Measurements from ENCODE around the gene VSIR. TPM values are rescaled to one million over a fixed set of nuclear protein-coding genes. Genes with fewer than 3 reads are reported as not detected.

The VSIR gene
- total RNA-seq, 1 experiment from 2014 or later, result 1.6 TPM

GRCh38 chr10:71782221-71782916 is 9.0 kb upstream of the VSIR start:
- no peak for DNase-seq (ENCODE audit: low read depth)

- DNase-seq (ENCODE audit: low read depth), result no peak
Measured at GRCh38 chr10:71780719-71781118, 7.4 kb upstream of the VSIR start.

GRCh38 chr10:71780156-71780555 is 6.8 kb upstream of the VSIR start:
- DNase-seq (ENCODE audit: low read depth), result no peak

GRCh38 chr10:71779641-71780040 is 6.3 kb upstream of the VSIR start:
- DNase-seq (ENCODE audit: low read depth), result no peak

DNA sequence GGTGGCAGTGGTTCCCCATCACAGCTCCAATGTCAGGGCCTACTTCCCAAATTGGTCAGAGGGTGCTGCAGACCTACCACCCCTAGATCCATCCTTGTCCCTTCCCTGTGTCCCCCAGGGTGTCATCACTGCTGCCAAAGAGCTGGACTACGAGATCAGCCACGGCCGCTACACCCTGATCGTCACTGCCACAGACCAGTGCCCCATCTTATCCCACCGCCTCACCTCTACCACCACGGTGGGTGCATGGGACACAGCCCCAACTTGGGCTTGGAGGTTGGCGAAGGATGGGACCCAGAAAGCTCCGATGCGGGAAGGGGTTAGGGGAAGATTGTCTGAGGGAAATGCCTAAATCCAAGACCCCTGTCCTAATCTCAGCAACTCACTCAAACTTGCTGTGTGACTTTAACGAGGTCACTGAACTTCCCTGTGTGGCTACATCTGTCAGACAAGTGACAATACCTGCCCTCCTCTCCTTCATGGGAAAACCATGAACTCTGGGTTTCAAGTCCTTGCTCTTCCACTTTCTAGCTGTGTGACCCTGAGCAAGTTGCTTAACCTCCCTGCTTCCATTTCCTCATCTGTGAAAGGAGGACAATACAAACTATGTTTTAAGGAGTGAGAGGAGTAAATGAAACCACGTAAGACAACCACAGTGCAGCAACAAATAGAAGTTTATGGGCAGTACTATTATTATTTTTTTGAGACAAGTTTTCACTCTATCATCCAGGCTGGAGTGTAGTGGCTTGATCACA is 4.9 kb upstream of the VSIR start:
- no peak for DNase-seq (ENCODE audit: low read depth)

- DNase-seq (ENCODE audit: low read depth), result no peak
Measured at GRCh38 chr10:71777213-71777985, 4.1 kb upstream of the VSIR start.

GRCh38 chr10:71776481-71776925 is 3.2 kb upstream of the VSIR start:
- DNase-seq (ENCODE audit: low read depth), result no peak

- DNase-seq (ENCODE audit: low read depth), result no peak
Measured at GRCh38 chr10:71774916-71775702, 1.8 kb upstream of the VSIR start.

GRCh38 chr10:71772832-71773220 is 494 bp downstream of the VSIR start:
- DNase-seq (ENCODE audit: low read depth), result no peak

DNA sequence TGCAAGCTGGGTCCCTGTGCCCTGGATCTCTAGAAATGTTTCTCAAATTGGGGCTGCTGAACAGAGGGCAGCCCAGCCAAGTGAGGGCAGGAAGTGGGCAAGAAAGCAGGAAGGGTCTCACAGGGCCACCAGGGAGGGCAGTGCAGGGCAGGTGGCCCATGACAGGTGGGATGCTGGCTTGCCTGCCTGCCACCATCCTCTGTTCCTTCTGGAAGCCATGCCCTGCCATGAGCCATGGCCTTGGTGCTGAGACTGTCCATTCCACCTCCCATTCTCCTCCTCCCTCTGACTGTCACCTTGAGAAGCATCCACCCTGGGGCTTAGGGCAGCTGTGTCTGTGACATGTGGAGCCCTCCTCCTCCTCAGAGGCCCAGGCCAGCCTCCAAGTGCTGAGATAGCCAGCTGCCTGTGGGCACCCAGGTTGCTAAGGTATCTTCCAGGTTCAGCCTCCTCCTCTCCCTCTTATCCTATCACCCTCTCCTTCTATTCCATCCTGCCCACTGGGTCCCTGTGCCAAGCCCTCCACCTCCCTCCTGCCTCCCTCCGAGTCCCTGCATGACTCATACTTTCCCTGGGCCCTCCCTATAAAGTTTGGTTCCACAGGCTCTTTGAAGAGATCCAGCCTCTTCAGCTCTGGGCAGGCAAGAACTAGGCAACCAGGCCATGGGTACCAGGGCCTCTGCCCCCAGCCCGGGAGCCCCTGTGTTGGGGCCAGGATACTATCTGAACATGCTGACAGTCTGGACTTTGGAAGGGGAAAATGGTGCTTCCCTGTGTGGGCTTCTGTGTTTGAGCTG is 1.3 kb downstream of the VSIR start:
- DNase-seq (ENCODE audit: low read depth), result peak; percentile 70

- DNase-seq (ENCODE audit: low read depth), result no peak
Measured at GRCh38 chr10:71771204-71771603, 2.1 kb downstream of the VSIR start.

DNA sequence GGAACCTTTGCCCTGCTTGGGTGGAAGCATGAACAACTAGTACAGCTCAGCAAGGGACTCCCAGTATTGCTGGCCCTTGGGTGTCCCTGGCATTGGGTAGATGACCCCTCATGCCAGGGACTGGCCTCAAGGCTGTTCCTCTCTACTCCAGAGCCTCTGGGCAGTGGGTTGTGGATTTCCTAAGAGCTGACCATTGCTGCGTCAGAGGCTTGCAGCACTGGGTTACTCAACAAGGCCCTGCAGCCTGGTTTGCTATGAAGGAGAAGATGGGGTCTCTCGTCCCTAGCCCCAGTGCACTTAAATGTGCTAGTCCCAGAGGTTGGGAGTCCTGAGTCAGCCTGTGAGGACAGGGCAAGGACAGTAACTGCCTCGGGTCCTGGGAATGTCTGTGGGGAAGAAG is 2.5 kb downstream of the VSIR start:
- DNase-seq (ENCODE audit: low read depth), result peak; percentile 18

- peak; percentile 49 for DNase-seq (ENCODE audit: low read depth)
Measured at GRCh38 chr10:71770255-71770654, 3.1 kb downstream of the VSIR start.

- no peak for DNase-seq (ENCODE audit: low read depth)
Measured at GRCh38 chr10:71769279-71769823, 4.0 kb downstream of the VSIR start.

DNA sequence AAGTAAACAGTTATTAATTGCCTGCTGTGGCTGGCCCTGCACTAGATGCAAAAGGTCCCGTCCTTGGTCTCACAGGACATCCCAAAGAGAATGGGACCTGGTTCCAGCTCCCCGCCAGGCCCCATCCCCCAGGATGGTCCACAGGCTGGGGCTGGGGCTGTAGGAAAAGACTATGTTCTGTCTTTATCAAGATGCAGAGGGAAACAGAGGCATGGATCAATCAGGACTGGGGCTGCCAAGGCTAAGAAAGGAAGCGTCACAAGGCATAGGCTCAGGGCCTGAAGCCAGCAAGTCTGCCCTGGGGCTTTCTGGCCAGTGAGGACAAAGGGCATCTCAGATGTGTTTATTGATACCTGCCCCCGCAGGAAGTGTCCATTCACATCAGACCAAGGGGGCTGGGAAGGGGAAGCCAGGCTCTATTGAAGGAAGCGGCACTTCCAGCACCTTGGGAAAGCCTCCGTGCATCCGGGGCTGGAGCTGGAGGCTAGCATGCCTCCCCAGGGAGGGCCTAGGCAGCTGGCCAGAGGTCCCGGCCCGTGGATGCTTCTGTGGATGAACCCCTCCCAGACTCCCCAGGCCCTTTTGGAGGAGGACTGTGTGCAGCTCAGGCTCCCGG is 5.8 kb downstream of the VSIR start:
- DNase-seq (ENCODE audit: low read depth), result peak; percentile 70

- peak; percentile 91 for DNase-seq (ENCODE audit: low read depth)
Measured at GRCh38 chr10:71766717-71767419, 6.5 kb downstream of the VSIR start.

- DNase-seq (ENCODE audit: low read depth), result no peak
Measured at GRCh38 chr10:71765906-71766716, 7.2 kb downstream of the VSIR start.

DNA sequence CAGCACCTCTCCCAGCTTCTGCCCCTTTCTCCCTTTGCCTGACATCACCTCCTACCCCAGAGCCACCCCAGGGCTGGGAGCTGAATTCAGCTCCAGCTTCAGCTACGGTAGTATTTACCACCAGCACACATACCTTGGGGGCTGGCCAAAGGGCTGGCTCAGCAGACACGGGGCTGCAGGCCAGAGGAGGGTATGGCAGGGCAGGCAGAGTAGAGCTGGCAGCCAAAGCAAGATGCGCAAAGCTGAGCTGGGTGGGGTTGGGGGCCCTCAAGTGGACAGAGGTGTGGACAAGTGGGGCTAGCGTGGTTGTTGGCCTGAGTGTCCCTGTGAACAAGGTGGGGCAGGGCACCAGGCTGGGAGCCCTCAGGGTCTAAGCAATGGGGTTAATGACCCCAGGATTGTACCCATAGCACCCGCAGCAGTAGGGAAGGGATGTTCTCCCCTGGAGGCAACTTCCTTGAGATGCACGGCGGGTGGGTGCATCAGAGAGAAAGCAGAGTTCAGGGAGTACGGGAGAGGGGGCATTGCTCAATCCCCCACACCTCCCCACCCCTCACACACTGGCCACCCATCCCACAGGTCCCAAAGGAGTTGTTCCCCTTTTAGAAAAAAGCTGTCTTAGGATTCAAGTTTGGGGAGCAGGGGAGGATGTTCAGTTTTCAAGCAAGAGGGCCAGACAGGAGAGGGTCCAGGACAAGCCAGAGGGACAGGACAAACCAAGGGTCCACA is 8.0 kb downstream of the VSIR start:
- no peak for DNase-seq (ENCODE audit: low read depth)

Measured in RPMI7951 (cell line).